VCaP (cell line): ENCODE data around the gene KDM4C.
"Not testable (repeated sequence)": the region's sequence is repeated elsewhere in the genome, so short reads cannot be mapped to it uniquely, and the experiment has no call there.

Experiments used
- H3K27ac ChIP-seq: fragments of 450-650 bp; 2 replicates; pipeline ENCODE4 v1.5.1; 2017
- TF ChIP-seq, protein P1 (sequence below): fragments of 450-650 bp; conservative IDR thresholded peaks from 2 replicates; pipeline ENCODE4 v1.5.1; 2017; ENCODE audit warnings: mild to moderate bottlenecking, moderate library complexity

Gene KDM4C

DNA sequence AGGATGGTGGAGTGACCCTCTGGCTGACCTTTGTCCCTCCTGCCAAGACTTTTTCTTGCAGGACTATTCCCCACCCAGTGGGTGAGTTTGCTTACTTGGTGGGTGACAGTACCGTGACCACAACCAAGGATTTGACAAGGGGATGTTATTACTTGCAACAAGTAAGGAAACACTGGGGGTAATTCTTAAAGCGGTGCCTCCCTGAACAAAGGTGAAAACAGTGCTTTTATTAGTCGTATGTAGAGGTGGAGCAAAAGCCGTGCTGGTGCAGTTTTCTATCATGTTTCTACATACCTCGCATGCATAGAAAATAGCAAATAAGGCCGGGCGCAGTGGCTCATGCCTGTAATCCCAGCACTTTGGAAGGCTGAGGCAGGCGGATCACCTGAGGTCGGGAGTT, 41.0 kb upstream of the KDM4C start:
- TF ChIP-seq, protein P1, sequence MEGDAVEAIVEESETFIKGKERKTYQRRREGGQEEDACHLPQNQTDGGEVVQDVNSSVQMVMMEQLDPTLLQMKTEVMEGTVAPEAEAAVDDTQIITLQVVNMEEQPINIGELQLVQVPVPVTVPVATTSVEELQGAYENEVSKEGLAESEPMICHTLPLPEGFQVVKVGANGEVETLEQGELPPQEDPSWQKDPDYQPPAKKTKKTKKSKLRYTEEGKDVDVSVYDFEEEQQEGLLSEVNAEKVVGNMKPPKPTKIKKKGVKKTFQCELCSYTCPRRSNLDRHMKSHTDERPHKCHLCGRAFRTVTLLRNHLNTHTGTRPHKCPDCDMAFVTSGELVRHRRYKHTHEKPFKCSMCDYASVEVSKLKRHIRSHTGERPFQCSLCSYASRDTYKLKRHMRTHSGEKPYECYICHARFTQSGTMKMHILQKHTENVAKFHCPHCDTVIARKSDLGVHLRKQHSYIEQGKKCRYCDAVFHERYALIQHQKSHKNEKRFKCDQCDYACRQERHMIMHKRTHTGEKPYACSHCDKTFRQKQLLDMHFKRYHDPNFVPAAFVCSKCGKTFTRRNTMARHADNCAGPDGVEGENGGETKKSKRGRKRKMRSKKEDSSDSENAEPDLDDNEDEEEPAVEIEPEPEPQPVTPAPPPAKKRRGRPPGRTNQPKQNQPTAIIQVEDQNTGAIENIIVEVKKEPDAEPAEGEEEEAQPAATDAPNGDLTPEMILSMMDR = no peak
- H3K27ac ChIP-seq = peak overlapping the region; percentile 75

DNA sequence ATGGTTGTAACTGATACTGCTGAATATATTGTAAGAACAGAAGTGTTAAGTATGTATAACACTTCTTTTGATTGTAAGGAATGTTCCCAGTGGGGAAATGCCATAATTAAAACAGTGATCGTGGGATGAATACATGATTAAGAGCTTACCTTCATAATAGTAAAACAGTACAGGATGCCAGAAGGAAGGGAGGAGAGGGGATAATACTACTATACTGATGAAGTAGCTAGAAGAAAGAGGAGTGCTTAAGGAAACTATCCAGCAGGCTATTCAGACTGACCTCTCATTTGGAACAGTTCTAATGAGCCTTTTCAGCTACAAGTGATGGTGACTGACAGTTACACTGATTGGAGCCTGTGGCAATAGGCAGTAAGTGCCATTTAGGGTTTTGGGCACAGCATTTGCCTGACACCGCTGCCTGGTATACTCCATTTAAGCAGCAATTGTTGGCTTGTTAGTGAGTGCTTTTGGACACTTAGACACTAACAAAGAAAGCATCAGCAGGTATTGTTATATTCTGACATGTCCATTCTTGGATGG, 33.8 kb upstream of the KDM4C start:
- TF ChIP-seq, protein P1 = no peak
- no peak overlapping the region for H3K27ac ChIP-seq

DNA sequence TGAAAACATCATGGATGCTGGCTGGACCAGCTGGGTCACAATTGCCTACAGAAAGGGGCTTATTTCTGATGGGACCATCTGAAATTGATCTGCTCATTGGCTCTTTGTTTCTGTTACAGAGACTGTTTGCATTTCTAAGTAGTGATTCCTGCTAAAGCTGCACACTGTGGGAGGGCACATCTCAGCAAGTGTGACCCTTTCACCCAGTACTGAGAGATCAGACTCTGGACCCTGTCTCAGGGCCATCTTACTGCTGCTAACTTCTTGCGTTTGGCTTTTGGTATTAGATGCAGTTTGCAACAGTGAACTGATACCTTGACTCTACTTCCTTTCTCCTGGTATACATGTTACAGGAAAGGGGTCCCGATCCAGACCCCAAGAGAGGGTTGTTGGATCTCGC, 24.5 kb upstream of the KDM4C start:
- no peak overlapping the region for H3K27ac ChIP-seq
- TF ChIP-seq, protein P1 = no peak

DNA sequence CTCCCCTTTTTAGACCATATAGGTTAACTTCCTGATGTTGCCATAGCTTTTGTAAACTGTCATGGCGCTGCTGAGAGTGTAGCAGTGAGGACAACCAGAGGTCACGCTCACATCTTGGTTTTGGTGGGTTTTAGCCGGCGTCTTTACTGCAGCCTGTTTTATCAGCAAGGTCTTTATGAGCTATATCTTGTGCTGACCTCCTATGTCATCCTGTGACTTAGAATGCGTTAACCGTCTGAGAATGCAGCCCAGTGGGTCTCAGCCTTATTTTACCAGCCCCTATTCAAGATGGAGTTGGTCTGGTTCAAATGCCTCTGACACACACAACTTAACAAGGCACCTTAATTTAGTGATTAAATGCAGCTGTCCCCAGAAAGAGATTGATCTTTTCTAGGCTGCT, 23.9 kb upstream of the KDM4C start:
- no peak overlapping the region for H3K27ac ChIP-seq
- TF ChIP-seq, protein P1 = no peak

DNA sequence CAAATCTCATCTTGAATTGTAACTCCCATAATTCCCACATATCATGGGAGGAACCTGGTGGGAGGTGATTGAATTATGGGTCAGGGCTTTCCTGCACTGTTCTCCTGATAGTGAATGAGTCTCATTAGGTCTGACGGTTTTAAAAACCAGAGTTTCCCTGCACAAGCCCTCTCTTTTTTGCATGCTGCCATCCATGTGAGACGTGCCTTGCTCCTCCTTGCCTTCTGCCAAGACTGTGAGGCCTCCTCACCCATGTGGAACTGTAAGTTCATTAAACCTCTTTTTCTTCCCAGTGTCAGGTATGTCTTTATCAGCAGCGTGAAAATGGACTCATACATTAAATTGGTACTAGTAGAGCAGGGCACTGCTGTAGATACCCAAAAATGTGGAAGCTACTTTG, 22.4 kb upstream of the KDM4C start:
- H3K27ac ChIP-seq = no peak overlapping the region

DNA sequence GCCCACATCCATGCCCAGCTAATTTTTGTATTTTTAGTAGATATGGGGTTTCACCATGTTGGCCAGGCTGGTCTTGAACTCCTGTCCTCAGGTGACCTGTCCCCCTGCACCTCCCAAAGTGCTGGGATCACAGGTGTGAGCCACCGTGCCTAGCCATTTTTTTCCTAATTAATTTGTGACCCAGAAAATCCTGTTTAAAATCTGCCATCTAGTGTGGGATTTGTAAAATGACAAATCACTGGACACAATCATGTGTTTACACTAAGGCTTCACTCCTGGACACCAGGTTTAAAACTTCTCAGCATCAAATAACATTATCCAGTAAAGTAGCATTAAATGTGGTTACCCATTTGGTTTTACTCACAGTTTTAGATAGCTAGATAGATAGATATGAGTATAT, 18.6 kb upstream of the KDM4C start:
- TF ChIP-seq, protein P1 = peak; percentile 74
- no peak overlapping the region for H3K27ac ChIP-seq

More for the DNA sequence above, 22.4 kb upstream of the KDM4C start:
- TF ChIP-seq, protein P1 = no peak

DNA sequence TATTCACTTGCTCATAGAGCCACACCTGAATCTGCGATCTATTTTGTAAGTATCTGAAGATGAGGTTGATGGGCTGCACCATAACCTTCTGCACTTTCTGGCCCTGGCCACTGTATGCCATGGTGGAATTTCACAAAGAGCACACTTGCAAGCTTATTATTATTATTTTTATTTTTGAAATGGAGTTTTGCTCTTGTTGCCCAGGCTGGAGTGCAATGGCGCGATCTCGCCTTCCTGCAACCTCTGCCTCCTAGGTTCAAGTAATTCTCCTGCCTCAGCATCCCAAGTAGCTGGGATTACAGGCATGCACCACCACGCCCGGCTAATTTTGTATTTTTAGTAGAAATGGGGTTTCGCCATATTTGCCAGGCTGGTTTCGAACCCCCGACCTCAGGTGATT, 8.9 kb upstream of the KDM4C start:
- H3K27ac ChIP-seq = not testable (repeated sequence)

DNA sequence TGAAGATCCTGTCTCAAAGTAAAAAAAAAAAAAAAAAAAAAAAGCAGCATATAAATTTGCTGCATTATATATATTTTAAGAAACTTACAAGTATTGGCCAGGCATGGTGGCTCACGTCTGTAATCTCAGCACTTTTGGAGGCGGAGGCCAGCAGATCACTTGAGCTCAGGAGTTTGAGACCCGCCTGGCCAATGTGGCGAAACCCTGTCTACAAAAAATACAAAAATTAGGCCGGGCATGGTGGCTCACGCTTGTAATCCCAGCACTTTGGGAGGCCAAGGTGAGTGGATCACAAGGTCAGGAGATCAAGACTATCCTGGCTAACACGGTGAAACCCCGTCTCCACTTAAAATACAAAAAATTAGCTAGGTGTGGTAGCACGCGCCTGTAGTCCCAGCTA, 2.9 kb upstream of the KDM4C start:
- H3K27ac ChIP-seq = not testable (repeated sequence)

DNA sequence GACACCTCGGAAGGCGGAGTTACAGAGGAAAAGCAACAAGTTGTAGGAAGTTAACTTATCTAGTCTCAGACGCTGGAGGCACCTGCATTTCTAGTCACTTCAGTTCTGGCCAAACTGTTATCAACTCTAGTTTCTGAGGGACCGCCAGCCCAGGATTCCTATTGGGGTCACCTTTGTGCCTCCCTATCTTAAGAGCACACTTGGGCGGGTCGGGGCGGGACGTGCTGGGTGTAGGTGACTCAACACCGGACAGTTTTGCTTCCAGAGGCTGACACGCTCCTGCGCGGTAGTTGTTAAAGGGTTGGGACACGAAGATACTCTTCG, 679 bp upstream of the KDM4C start:
- H3K27ac ChIP-seq = peak overlapping the region; percentile 94
- TF ChIP-seq, protein P1 = no peak
